NOMO-1 treated with DMSO at 0.1 percent for 48 hours (cell line): Measurements from ENCODE around the gene EID3.

Experiments
- DNase-seq: peaks from one replicate; lab custom pipeline; 2025; ENCODE audit not compliant: unreplicated experiment; lab: John Stamatoyannopoulos, UW

Gene EID3

GRCh38 chr12:104353012-104353981 is 49.8 kb downstream of the EID3 start:
- DNase-seq = no peak

GRCh38 chr12:104354167-104354867 is 50.8 kb downstream of the EID3 start:
- no peak for DNase-seq
